GM18519 (cell line): ENCODE results near the gene OR7D4.
"Not testable (repeated sequence)": the region's sequence is repeated elsewhere in the genome, so short reads cannot be mapped to it uniquely, and the experiment has no call there.

ENCODE experiments used
- ATAC-seq: cut with Tn5 transposase; IDR thresholded peaks from one replicate; pipeline ENCODE4 v1.9.1; 2021; ENCODE audit warnings: mild to moderate bottlenecking, moderate library complexity; ENCODE audit not compliant: unreplicated experiment, low FRiP score

The OR7D4 gene

GRCh38 chr19:9219489-9219888 lies at the start of gene OR7D4:
OR7D4 (minus strand) TSS chr19:9219589; CDS start chr19:9214837, 4,752 bp downstream.
- ATAC-seq, result no peak

GRCh38 chr19:9251236-9251635 lies 31.8 kb upstream of the OR7D4 start:
- ATAC-seq, result no peak

GRCh38 chr19:9250630-9251029 lies 31.2 kb upstream of the OR7D4 start, which contains the start of gene OR7E24:
OR7E24 (plus strand) TSS chr19:9250930; CDS start chr19:9251044, 114 bp downstream.
- no peak for ATAC-seq

GRCh38 chr19:9205501-9206113 lies 13.8 kb downstream of the OR7D4 start:
- ATAC-seq, result no peak

- ATAC-seq, result not testable (repeated sequence)
Observed at GRCh38 chr19:9198044-9198443, 21.3 kb downstream of the OR7D4 start.

GRCh38 chr19:9189535-9189934 lies 29.9 kb downstream of the OR7D4 start:
- no peak for ATAC-seq

- no peak for ATAC-seq
Observed at GRCh38 chr19:9187191-9187590, 32.2 kb downstream of the OR7D4 start.

GRCh38 chr19:9183000-9183399 lies 36.4 kb downstream of the OR7D4 start:
- no peak for ATAC-seq

- ATAC-seq, result no peak
Observed at GRCh38 chr19:9178901-9179300, 40.5 kb downstream of the OR7D4 start, which contains the start of gene OR7D2. OR7D2 (plus strand) TSS chr19:9178979; CDS start chr19:9185782, 6,803 bp downstream.

- no peak for ATAC-seq
Observed at GRCh38 chr19:9175326-9175725, 44.1 kb downstream of the OR7D4 start.

- no peak for ATAC-seq
Observed at GRCh38 chr19:9171393-9171991, 47.9 kb downstream of the OR7D4 start.

- ATAC-seq, result no peak
Observed at GRCh38 chr19:9166846-9167245, 52.5 kb downstream of the OR7D4 start.

- ATAC-seq, result no peak
Observed at GRCh38 chr19:9165261-9165660, 54.1 kb downstream of the OR7D4 start.

- no peak for ATAC-seq
Observed at GRCh38 chr19:9161427-9161826, 58.0 kb downstream of the OR7D4 start.
